ENCODE data around the gene GALNS.

GALNS gene

DNA sequence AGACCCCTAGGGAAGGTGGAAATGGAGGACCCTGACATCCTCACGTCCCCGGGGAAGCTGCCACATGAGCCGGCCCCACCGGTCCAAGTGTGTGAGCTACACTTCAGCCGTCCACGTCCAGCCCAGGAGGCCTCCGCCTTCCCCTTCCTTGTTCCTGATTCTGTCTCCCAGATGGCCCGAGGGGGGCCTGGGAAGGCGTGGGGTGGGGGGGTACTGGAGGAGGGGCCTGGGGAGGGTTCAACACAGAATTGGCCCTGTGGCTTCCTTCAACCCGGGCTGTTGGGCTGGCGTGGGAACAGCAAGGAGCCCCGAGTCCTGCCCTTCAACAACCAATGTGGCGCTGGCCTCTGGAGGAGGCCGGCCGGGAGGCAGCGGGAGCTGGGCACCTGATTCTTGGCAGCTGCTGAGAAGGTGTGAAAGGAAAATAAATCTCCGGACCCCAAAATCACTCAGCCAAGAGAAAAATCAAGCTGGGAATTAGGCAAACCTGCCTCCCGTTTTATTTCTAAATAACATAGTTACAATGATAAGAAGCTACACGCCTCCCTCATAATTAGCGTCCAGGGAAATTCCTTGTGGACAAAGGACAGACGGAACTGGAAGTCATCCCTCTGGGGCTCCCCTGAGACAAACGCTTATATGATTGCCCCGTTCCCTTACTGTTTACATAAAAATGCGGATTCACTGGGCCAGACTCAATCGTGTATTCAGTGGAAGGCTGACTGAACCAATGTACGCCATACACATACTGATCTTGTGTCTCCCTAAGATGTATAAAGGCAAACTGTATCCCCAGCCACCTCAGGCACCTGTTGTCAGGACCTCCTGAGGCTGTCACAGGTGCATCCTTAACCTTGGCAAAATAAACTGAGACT, 43.2 kb downstream of the GALNS start:
- no peak for DNase-seq

DNA sequence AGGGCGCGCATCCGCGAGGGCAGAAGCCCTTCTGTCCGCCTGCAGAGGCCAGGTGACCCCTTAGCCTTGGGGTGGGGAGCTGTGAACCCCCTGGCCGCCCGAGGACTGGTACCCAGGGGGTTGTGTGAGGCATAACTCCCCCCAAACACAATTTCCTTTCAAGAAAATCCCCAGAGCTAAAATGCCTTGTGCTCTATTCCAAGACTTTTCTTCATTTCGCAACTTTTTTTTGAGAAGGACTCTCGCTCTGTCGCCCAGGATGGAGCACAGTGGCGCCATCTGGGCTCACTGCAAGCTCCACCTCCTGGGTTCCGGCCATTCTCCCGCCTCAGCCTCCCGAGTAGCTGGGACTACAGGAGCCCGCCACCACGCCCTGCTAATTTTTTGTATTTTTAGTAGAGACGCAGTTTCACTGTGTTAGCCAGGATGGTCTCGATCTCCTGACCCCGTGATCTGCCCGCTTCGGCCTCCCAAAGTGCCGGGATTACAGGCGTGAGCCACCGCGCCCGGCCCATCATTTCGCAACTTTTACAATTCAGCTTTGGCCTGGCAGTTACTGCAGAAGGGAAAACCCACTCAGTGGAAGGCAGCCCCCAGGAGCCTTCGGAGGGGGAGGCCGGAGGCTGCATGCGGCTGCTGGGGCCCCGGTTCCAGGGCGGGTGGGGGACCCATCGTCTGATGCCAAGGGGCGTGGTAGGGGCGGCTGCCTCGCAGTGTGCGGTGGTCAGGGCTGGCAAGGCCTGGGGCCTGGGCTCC, 44.1 kb downstream of the GALNS start:
- DNase-seq, result no peak

DNA sequence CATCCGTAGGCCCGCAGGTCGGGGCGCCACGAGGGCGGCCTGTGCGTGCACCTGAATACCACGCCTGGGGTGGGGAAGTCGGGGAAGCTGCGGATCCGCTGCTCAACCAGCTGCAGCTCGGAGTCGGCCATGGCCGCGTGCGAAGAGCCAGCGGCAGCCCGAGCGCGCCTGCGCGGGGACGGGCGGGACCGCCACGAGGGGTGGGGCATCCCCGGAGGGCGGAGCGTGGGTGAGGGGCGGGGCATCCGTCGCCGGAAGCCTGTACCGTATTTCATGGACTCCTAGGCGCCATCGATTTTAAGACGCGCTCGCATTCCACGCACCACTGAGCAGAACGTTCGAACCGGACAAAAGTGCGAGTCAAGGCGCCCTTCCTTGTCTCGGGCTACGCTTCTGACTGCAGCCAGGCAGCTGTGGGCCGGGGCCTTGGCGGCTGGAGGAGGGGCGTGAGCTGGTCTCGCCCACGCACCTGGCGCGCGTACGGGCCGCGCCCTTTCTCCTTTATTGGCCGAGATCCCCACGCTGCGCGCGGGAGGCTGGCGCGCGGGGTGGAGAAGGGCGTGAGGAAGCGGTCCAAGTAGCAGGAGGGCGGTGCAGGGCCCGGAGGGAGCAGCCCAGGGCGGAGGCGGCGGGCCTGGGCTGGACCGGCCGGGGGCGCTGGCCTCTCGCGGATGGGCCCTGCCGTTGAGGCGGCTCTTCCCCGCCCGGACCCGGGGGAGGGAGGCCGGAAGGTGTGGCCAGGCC, 44.8 kb downstream of the GALNS start, which contains the start of gene APRT:
APRT (minus strand) TSS at position 160 of the 744 bp plus-strand sequence; CDS start at position 131, 29 bp downstream.
- peak; percentile 96 for DNase-seq

DNA sequence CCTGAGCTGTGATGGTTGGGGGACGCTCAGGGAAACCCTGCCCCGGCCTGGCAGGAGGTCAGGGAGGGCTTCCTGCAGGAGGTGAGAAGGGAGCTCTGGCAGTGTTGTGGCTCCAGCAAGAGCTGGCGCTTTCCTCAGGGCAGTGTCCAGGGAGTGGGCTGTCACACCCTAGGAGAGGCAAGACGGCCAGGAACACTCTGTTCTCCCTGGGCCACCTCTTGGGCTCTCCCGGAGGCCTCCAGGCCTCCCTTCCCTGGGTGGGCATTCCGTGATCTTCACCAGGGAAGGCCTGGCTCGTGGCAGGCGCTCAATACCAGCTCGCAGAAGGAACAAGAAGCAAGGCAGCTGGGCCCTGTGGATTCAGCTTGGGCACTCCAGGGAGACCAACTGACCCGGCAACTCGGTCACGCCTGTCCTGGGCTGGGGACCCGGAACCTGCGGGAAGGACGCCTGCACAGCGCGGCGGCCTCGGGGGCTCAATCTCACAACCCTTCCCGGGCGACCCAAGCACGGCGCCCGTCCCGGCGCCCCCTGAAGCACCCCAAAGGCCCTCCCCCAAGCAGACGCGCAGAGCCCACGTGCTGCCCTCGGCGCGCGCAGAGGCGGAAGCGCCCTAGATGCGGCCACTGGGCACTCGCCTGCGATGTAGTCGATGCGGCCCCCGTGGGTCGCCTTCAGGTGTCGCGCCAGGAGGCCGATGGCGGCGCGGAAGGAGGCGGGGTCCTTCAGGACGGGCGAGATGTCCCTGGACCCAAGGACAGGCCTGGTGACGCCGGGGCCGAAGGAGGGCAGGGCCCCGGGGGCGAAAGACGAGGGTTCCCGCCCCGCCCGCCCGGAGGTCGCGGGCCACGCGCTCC, 45.6 kb downstream of the GALNS start:
- peak; percentile 75 for DNase-seq

DNA sequence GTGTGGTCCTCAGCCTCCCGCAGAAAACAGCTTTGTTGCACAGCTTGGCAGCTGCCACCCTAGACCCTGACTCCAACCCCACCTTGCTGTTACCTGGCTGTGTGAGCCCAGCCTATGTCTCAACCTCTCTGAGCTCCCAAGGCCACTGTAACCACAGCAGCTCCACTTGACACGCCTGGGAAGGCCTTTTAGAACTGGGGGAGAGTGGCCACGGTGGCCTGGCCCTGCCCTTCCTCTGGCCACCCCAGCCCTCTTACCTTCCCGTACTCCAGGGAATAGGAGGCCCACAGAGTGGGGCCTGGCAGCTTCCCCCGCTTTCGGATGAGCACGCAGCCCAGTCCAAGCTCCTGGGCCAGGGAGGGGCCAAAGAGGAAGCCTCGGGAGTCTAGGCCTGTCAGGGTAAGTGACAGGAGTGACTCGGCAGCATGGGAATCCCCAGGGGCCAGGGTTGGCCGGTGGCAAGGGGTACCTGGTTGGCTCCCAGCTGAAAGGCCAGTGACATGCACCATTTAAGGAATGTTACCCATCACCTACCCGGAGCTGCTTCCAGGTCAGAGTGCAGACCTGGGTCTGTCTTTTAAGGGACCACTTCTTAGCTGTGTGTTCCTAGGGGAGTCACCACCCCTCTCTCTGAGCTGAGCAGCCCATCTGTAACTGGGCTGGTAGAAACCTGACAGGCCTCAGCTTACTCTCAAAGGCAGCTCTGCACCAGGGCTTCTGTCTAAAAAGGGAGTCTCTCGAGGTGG, 46.4 kb downstream of the GALNS start:
- DNase-seq, result peak; percentile 35

DNA sequence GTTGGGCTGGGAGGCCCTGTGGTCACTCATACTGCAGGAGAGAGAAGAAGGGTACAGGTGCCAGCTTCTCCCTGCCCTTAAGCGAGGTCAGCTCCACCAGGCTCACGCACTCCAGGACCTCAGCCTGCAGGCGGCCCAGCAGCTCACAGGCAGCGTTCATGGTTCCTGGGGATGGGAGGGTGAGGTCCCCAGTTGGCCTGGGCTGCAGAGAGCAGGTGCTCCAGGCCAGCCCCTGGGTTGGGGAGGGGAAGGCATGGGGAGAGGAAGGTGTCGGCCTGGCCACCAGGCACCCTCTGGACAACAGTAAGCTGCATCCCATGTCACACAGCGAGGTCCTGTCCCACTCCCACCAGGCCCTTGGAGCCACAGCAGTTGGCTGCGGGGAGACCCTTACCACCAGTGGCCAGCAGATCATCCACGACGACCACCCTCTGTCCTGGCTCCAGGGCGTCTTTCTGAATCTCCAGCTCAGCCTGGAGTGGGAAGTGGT, 47.0 kb downstream of the GALNS start:
- no peak for DNase-seq

DNA sequence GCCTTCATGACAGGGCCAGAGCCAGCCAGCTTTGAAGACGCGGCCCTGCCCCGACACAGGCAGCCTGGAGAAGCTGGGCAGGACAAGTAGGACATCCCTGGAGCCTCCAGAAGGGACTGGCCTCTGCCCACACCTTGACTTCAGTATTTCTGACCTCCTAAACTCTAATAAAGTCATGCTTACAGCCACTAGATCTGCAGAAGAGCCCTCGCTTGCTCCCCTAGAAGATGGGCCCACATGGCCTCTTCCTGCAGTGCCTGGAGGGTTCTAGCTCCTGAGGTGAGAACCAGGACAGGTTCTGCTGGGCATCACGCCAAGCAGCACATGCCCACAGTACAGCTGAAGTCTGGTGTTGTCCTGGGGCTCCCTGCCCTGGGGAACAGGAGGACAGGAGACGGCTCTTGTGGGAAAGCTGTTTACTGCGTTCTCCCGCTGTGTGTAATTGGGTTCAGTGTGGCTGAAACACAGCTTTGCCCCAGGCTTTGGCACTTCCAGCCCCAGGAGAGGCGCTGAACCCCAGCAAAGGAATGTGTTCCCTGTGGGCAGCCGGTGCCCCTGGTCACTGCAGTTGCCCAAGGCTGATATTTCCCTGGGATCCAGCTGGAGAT, 47.6 kb downstream of the GALNS start:
- DNase-seq, result no peak

DNA sequence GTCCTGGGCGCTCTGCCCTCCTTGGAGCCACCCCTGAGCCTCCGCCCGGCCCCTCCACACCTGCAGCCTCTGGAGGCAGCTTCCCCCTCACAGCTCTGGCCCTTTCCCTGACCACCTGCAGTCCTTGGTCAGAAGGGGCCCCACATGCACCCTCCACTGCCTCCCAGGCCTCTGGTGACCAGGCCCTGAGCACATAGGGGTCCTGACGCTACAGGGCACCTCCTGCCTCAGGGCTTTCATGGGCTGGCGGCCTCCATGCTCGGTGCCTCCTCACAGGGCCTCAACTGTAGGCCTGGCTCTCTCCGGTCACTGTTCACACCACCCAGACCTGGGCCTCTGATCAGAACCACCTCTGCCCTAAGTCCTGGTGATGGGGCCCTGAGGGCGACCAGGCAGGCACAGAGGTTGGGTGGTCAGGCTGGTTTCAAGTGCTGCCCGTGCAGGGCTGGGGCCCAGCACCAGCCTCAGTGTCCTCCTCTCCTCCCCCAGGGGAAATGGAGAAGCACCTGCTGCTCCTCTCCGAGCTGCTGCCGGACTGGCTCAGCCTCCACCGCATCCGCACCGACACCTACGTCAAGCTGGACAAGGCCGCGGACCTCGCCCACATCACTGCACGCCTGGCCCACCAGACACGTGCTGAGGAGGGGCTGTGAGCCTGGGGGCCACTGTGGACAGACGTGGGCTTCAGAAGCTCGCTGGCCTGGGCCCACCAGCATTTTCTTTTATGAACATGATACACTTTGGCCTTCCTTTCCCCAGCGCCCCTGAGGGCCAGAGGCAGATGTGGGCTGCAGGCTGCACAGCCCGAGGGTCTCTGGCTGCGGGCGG, 48.9 kb downstream of the GALNS start:
- DNase-seq, result no peak

DNA sequence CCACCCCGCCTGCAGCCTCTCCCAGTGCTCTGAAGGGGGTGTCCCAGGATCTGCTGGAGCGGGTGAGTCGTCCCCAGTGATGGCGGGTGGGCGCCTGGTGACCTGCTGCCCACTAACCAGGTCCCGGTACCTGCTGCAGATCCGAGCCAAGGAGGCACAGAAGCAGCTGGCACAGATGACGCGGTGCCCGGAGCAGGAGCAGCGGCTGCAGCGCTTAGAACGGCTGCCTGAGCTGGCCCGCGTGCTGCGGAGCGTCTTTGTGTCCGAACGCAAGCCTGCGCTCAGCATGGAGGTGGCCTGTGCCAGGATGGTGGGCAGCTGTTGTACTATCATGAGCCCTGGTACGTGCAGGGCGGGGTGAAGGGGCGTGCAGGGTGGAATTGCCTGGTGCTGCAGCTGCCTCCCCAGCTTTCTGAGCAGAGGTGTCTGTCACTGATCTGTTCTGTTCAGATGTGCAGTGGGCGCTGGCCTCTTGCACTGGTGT, 49.6 kb downstream of the GALNS start:
- DNase-seq, result no peak

DNA sequence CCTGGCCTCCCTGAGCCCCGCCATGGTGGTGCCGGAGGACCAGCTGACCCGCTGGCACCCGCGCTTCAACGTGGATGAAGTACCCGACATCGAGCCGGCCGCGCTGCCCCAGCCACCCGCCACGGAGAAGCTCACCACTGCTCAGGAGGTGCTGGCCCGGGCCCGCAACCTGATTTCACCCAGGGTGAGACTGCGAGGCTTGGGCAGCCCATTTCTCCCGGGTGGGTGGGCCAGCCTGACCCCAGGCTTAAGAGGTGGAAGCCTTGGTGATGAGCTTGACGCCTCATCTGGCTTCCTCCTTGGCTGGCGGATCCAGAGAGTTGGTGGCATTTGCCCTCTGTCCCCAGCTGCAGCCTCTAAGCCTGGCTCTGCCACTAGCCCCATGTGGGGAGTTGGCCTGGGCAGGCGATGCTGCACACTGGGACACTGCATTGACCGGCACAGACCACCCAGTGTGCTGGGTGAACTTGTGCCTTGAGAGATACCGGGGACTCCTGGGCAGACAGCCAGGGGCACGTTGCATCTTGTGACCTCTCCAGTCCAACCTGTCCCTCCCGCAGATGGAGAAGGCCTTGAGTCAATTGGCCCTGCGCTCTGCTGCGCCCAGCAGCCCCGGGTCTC, 50.1 kb downstream of the GALNS start:
- no peak for DNase-seq

DNA sequence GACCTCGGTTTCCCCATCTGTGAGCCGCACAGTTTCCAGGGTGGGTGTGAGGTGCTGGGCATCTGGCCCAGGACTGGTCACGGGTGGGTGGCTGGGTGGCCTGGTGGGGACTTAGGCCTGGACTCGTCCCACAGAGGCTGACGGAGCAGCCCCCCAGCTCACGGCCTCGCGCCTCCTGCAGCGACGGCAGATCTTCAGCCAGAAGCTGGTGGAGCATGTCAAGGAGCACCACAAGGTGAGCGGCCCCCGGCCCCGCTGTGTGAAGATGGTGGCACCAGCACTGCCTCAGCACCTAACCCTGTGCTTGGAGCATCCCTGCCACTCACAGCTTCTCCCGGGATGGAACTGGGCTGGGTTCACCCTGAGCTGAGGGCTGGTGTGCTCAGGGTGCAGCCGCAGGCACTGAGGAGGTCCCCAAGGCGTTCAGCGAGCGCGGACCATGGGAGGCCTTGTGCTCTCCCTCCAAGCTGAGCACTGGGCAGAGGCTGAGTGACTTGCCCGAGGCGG, 50.8 kb downstream of the GALNS start:
- no peak for DNase-seq

DNA sequence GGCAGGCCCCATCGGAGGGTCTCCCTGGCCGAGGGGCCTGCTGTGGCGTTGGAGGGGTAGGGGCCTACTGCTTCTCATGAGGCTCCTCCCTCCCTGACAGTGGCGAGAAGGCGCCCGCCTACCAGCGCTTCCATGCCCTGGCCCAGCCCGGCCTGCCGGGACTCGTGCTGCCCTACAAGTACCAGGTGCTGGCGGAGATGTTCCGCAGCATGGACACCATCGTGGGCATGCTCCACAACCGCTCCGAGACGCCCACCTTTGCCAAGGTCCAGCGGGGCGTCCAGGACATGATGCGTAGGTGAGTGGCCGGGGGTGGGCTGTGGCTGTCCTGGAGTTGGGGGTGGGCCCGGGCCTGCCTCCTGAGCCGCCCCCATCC, 51.4 kb downstream of the GALNS start:
- DNase-seq, result no peak

DNA sequence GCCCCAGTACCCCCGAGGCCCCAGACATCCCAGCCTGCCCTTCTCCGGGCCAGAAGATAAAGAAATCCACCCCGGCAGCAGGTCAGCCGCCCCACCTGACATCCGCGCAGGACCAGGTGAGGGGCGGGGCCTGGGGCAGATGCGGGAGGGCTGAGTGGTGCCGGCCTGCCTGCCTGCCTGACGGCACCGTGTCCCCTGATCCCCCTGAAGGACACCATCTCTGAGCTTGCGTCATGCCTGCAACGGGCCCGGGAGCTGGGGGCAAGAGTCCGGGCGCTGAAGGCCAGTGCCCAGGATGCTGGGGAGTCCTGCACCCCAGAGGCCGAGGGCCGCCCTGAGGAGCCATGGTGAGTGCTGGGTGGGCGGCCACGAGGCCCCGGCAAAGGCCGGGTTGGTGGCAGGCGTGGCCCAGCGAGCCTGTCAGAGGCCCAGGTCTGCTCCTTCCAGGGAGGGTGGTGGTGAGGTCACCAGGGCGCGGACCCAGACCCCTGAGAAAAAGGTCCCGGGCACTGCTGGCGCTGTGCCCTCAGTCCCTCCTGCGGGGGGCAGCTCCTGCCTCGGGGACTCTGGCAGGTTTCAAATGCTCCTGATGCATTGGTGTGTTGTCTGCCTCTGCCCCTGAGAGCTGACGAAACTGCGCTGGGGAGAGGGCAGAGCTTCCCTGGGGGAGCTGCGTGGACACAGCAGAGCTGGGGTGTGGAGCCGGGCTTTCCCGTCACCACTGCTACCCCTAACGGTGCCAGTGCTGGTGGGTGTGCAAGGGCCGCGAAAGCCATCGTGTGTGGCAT, 52.0 kb downstream of the GALNS start:
- peak; percentile 49 for DNase-seq

DNA sequence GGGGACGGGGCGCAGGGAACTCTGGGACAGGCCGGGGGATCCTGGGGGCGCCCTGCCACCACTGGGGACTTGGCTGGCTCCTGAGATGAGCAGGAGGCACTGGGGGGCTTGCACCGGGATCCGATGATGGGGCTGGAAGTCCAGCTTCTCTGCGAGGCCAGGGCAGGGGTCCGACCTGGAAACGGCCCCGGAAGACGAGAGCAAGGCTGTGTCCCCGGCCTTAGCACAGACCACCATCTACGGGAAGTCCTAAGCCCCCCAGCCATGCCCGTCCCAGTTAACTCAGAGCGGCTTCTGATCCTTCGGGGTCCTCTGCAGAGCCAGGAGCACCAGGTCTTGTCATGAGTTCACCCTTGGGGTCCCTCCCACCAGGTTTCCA, 52.6 kb downstream of the GALNS start:
- no peak for DNase-seq

DNA sequence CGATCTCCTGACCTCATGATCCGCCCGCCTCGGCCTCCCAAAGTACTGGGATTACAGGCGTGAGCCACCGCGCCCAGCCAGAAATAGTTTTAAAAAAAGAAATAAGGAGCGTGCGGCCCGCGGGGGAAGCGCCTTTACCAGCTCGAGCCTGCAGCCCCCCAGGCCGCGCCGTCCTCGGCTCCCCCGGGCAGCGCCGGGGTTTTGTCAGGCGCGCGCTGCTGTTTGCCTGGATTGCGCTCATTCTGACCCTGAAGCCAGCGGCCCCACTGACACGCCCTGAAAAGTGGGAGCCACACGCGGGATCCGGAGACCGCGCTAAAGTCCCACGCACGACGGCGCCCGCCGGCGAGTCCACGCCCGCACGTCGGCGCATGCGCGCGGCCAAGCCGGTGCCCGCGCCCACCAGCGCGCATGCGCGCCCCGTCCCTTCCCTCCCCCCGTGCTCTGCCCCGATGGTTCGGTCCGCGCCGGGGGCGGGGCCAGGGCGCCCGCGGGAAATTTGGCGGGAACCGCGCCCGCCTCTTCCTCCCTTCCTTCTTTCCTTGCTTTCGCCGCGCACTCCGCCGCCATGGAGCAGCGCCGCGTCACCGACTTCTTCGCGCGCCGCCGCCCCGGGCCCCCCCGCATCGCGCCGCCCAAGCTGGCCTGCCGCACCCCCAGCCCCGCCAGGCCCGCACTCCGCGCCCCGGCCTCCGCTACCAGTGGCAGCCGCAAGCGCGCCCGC, 53.3 kb downstream of the GALNS start, which contains the start of gene CDT1:
CDT1 (plus strand) TSS at position 526 of the 724 bp plus-strand sequence; CDS start at position 569, 43 bp downstream.
- DNase-seq, result peak; percentile 82

DNA sequence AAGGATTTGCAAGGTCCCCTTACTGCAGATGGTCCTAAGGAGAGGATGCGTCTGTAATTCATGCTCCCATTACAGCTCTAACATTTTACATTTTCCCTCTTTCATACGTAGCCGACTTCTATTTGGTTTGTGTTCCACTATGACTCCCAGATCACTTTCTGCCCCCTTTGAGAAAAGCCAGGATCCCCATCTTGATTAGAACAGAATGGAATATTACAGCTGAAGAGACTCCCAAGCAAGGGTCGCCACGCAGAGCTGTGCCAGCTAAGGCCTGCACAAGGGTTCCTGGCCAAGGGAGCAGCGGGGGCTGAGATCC, 56.5 kb downstream of the GALNS start:
- no peak for DNase-seq

DNA sequence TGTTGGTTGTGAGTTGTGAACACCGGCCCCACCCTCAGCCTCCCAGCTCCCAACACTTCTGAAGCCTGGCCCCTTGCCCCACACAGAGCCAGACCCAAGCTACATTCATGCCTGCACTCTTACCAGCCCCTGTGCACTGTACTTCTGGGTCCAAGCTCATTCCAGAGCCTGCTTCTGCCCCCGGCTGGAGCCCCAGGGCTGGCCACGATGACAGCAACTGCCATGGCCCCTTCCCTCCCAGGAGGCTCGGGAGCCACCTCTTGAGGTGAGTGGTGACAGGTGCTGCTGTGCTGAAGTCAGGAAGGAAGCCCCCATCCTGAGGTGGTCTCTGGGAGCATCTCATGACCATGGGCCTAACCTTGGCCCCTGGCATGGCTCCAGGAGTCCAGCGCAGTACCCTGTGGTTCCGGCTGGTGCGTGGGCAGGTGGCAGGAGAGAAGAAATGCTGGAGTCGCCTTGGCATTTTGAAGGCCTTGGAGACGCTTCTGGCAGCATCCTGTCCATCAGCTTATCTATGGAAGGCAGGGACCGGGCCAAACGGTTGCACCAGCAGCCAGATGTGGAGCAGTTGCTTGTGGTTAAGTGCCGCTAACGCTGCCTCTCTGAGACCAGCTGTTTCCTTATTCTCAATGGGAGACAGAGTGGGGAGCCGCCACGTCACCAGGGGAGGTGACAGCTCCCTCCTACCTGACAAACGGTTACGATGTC, 57.0 kb downstream of the GALNS start:
- no peak for DNase-seq

Data from activated naive CD4-positive, alpha-beta T cell treated with anti-CD3 and anti-CD28 coated beads, Interleukin-2, amount 50 U/mL, for 16 hours (primary cell).